Measurements from ENCODE around the gene CPED1. TPM values are rescaled to one million over a fixed set of nuclear protein-coding genes. Genes with fewer than 3 reads are reported as not detected.
"Not testable (repeated sequence)": the region's sequence is repeated elsewhere in the genome, so short reads cannot be mapped to it uniquely, and the experiment has no call there.

CPED1 gene
- total RNA-seq, 2 experiments from 2014 or later, result not detected

- Mint-ChIP-seq H3K4me3 (no peak overlapping the region), H3K9me3 (no peaks in the 10 kb centered on the region), H3K27ac (no peak overlapping the region), H3K4me1 (ENCODE audit: low read depth) (no peaks in the 10 kb centered on the region), H3K27me3 (ENCODE audit: low read depth) (peaks cover 12% of the 10 kb centered on the region), H3K36me3 (ENCODE audit: low read depth) (no peaks in the 10 kb centered on the region)
- CTCF ChIA-PET, result no interaction called here
- DNase-seq, result no peak
- intact Hi-C loops (cut with micrococcal nuclease), result no loop called here
Observed at GRCh38 chr7:121178869-121179497, 190.5 kb downstream of the CPED1 start.

- Mint-ChIP-seq H3K27ac (no peak overlapping the region), H3K9me3 (no peaks in the 10 kb centered on the region), H3K36me3 (ENCODE audit: low read depth) (no peaks in the 10 kb centered on the region), H3K4me3 (no peak overlapping the region), H3K4me1 (ENCODE audit: low read depth) (no peaks in the 10 kb centered on the region), H3K27me3 (ENCODE audit: low read depth) (peaks cover 6% of the 10 kb centered on the region)
- intact Hi-C loops (cut with micrococcal nuclease), result no loop called here
- CTCF ChIA-PET, result interaction anchor here (0.6 kb wide), 1 partner anchor 239 kb away, joined by 3 read pairs; no protein-coding TSS in a partner anchor
- no peak for DNase-seq
Observed at GRCh38 chr7:121180436-121181063, 192.0 kb downstream of the CPED1 start.

GRCh38 chr7:121181357-121181756 lies 192.8 kb downstream of the CPED1 start:
- Mint-ChIP-seq H3K27me3 (ENCODE audit: low read depth) (peaks cover 3% of the 10 kb centered on the region), H3K4me1 (ENCODE audit: low read depth) (no peaks in the 10 kb centered on the region), H3K4me3 (no peak overlapping the region), H3K27ac (no peak overlapping the region), H3K9me3 (no peaks in the 10 kb centered on the region), H3K36me3 (ENCODE audit: low read depth) (no peaks in the 10 kb centered on the region)
- intact Hi-C loops (cut with micrococcal nuclease), result no loop called here
- CTCF ChIA-PET, result interaction anchor here (0.6 kb wide), 1 partner anchor 238 kb away, joined by 3 read pairs; no protein-coding TSS in a partner anchor
- no peak for DNase-seq

GRCh38 chr7:121182281-121182680 lies 193.8 kb downstream of the CPED1 start:
- no peak overlapping the region for H3K27ac Mint-ChIP-seq

GRCh38 chr7:121182902-121183301 lies 194.4 kb downstream of the CPED1 start:
- Mint-ChIP-seq H3K27me3 (ENCODE audit: low read depth) (no peaks in the 10 kb centered on the region), H3K27ac (no peak overlapping the region), H3K4me3 (no peak overlapping the region), H3K36me3 (ENCODE audit: low read depth) (no peaks in the 10 kb centered on the region), H3K9me3 (no peaks in the 10 kb centered on the region), H3K4me1 (ENCODE audit: low read depth) (no peaks in the 10 kb centered on the region)
- CTCF ChIA-PET, result interaction anchor here (0.7 kb wide), 1 partner anchor 1302 kb away, joined by 3 read pairs; no protein-coding TSS in a partner anchor
- no peak for DNase-seq
- intact Hi-C loops (cut with micrococcal nuclease), result no loop called here

More at GRCh38 chr7:121182281-121182680, 193.8 kb downstream of the CPED1 start:
- Mint-ChIP-seq H3K4me3 (no peak overlapping the region), H3K36me3 (ENCODE audit: low read depth) (no peaks in the 10 kb centered on the region), H3K4me1 (ENCODE audit: low read depth) (no peaks in the 10 kb centered on the region), H3K27me3 (ENCODE audit: low read depth) (peaks cover 3% of the 10 kb centered on the region), H3K9me3 (no peaks in the 10 kb centered on the region)
- intact Hi-C loops (cut with micrococcal nuclease), result no loop called here
- DNase-seq, result no peak
- CTCF ChIA-PET, result interaction anchor here (0.7 kb wide), 1 partner anchor 1303 kb away, joined by 3 read pairs; no protein-coding TSS in a partner anchor

- H3K27me3 Mint-ChIP-seq (ENCODE audit: low read depth); intact Hi-C loops (cut with micrococcal nuclease); H3K27ac Mint-ChIP-seq; H3K4me3 Mint-ChIP-seq; CTCF ChIA-PET; H3K36me3 Mint-ChIP-seq (ENCODE audit: low read depth); H3K9me3 Mint-ChIP-seq; H3K4me1 Mint-ChIP-seq (ENCODE audit: low read depth); DNase-seq: not testable (repeated sequence)
Observed at GRCh38 chr7:121183883-121184282, 195.4 kb downstream of the CPED1 start.

GRCh38 chr7:121186746-121187145 lies 198.2 kb downstream of the CPED1 start:
- intact Hi-C loops (cut with micrococcal nuclease), result no loop called here
- CTCF ChIA-PET, result interaction anchor here (1.0 kb wide), 1 partner anchor 24 kb away, joined by 3 read pairs; no protein-coding TSS in a partner anchor
- H3K36me3 Mint-ChIP-seq (ENCODE audit: low read depth), result no peaks in the 10 kb centered on the region
- no peaks in the 10 kb centered on the region for H3K4me1 Mint-ChIP-seq (ENCODE audit: low read depth)
- DNase-seq, result no peak
- no peak overlapping the region for H3K27ac Mint-ChIP-seq
- H3K4me3 Mint-ChIP-seq, result no peak overlapping the region
- H3K27me3 Mint-ChIP-seq (ENCODE audit: low read depth), result no peaks in the 10 kb centered on the region
- no peaks in the 10 kb centered on the region for H3K9me3 Mint-ChIP-seq

- no peak for DNase-seq
- CTCF ChIA-PET, result interaction anchor here (1.0 kb wide), 1 partner anchor 24 kb away, joined by 3 read pairs; no protein-coding TSS in a partner anchor
- no peak overlapping the region for H3K4me3 Mint-ChIP-seq
- no peak overlapping the region for H3K27ac Mint-ChIP-seq
- no peaks in the 10 kb centered on the region for H3K4me1 Mint-ChIP-seq (ENCODE audit: low read depth)
- no peaks in the 10 kb centered on the region for H3K9me3 Mint-ChIP-seq
- H3K36me3 Mint-ChIP-seq (ENCODE audit: low read depth), result no peaks in the 10 kb centered on the region
- no peaks in the 10 kb centered on the region for H3K27me3 Mint-ChIP-seq (ENCODE audit: low read depth)
- intact Hi-C loops (cut with micrococcal nuclease), result no loop called here
Observed at GRCh38 chr7:121187222-121187621, 198.7 kb downstream of the CPED1 start.

- H3K4me3 Mint-ChIP-seq, result no peak overlapping the region
- CTCF ChIA-PET, result no interaction called here
- intact Hi-C loops (cut with micrococcal nuclease), result no loop called here
- no peak overlapping the region for H3K27ac Mint-ChIP-seq
- no peaks in the 10 kb centered on the region for H3K9me3 Mint-ChIP-seq
- no peaks in the 10 kb centered on the region for H3K4me1 Mint-ChIP-seq (ENCODE audit: low read depth)
- no peaks in the 10 kb centered on the region for H3K27me3 Mint-ChIP-seq (ENCODE audit: low read depth)
- no peaks in the 10 kb centered on the region for H3K36me3 Mint-ChIP-seq (ENCODE audit: low read depth)
- no peak for DNase-seq
Observed at GRCh38 chr7:121187676-121188075, 199.2 kb downstream of the CPED1 start.

- Mint-ChIP-seq H3K4me3 (no peak overlapping the region), H3K36me3 (ENCODE audit: low read depth) (no peaks in the 10 kb centered on the region), H3K4me1 (ENCODE audit: low read depth) (no peaks in the 10 kb centered on the region), H3K9me3 (no peaks in the 10 kb centered on the region), H3K27me3 (ENCODE audit: low read depth) (peaks cover 4% of the 10 kb centered on the region), H3K27ac (no peak overlapping the region)
- CTCF ChIA-PET, result no interaction called here
- no peak for DNase-seq
- intact Hi-C loops (cut with micrococcal nuclease), result no loop called here
Observed at GRCh38 chr7:121192834-121193233, 204.3 kb downstream of the CPED1 start.

- H3K4me1 Mint-ChIP-seq (ENCODE audit: low read depth), result no peaks in the 10 kb centered on the region
Observed at GRCh38 chr7:121195010-121195409, 206.5 kb downstream of the CPED1 start.

GRCh38 chr7:121195874-121196273 lies 207.4 kb downstream of the CPED1 start:
- no peak for DNase-seq
- Mint-ChIP-seq H3K9me3 (no peaks in the 10 kb centered on the region), H3K36me3 (ENCODE audit: low read depth) (no peaks in the 10 kb centered on the region), H3K4me3 (no peak overlapping the region), H3K4me1 (ENCODE audit: low read depth) (no peaks in the 10 kb centered on the region), H3K27me3 (ENCODE audit: low read depth) (peaks cover 7% of the 10 kb centered on the region), H3K27ac (no peak overlapping the region)
- CTCF ChIA-PET, result no interaction called here
- intact Hi-C loops (cut with micrococcal nuclease), result no loop called here

More at GRCh38 chr7:121195010-121195409, 206.5 kb downstream of the CPED1 start:
- no peak overlapping the region for H3K27ac Mint-ChIP-seq
- no peak overlapping the region for H3K4me3 Mint-ChIP-seq
- H3K36me3 Mint-ChIP-seq (ENCODE audit: low read depth), result no peaks in the 10 kb centered on the region
- peaks cover 7% of the 10 kb centered on the region for H3K27me3 Mint-ChIP-seq (ENCODE audit: low read depth)
- no peaks in the 10 kb centered on the region for H3K9me3 Mint-ChIP-seq
- CTCF ChIA-PET, result no interaction called here
- DNase-seq, result no peak
- intact Hi-C loops (cut with micrococcal nuclease), result no loop called here

- H3K27me3 Mint-ChIP-seq (ENCODE audit: low read depth), result peaks cover 7% of the 10 kb centered on the region
- no peaks in the 10 kb centered on the region for H3K4me1 Mint-ChIP-seq (ENCODE audit: low read depth)
- H3K9me3 Mint-ChIP-seq, result no peaks in the 10 kb centered on the region
- no peak overlapping the region for H3K27ac Mint-ChIP-seq
- no peaks in the 10 kb centered on the region for H3K36me3 Mint-ChIP-seq (ENCODE audit: low read depth)
- CTCF ChIA-PET, result interaction anchor here (0.6 kb wide), 1 partner anchor 779 kb away, joined by 3 read pairs; no protein-coding TSS in a partner anchor
- no peak for DNase-seq
- intact Hi-C loops (cut with micrococcal nuclease), result no loop called here
- no peak overlapping the region for H3K4me3 Mint-ChIP-seq
Observed at GRCh38 chr7:121196286-121196685, 207.8 kb downstream of the CPED1 start.

Data from activated naive CD4-positive, alpha-beta T cell treated with anti-CD3 and anti-CD28 coated beads for 36 hours (primary cell).